Breast epithelium (tissue), 4 donors: ENCODE results near the gene DGKI. TPM values are rescaled to one million over a fixed set of nuclear protein-coding genes. Genes with fewer than 3 reads are reported as not detected.

Source experiments
- DNase-seq, 2 donors: peaks; one replicate each; pipeline ENCODE4 v3.0.0-alpha.2; 2019; ENCODE audit warnings: low spot score in 2 of 2
- H3K27ac ChIP-seq, 2 donors: fragments of 200-600 bp; sonication (generic) in 1 of 2; one replicate each; pipeline ENCODE4 v1.5.1; 2016 to 2019; ENCODE audit warnings: mild to moderate bottlenecking in 1 of 2
- H3K27me3 ChIP-seq, 2 donors: fragments of 200-600 bp; sonication (generic) in 1 of 2; one replicate each; pipeline versions ENCODE4 v1.5.1 to v1.6.0; 2017 to 2019; ENCODE audit warnings: control low read depth in 1 of 2, mild to moderate bottlenecking in 1 of 2
- H3K36me3 ChIP-seq: fragments of 200-600 bp; one replicate; pipeline ENCODE4 v1.5.1; 2019
- H3K4me1 ChIP-seq, 2 donors: fragments of 200-600 bp; sonication (generic); one replicate each; pipeline ENCODE4 v1.5.1; 2016 to 2019; ENCODE audit warnings: control low read depth in 1 of 2
- H3K4me3 ChIP-seq, 3 donors: fragments of 200-600 bp; sonication (generic); 1 replicate in 2 of 3; 2 replicates in 1 of 3; pipeline ENCODE4 v1.5.1; 2016 to 2019; ENCODE audit warnings: mild to moderate bottlenecking in 3 of 3, moderate library complexity in 2 of 3
- H3K9me3 ChIP-seq, 2 donors: fragments of 200-600 bp; sonication (generic) in 1 of 2; one replicate each; pipeline ENCODE4 v1.5.1; 2016 to 2019; ENCODE audit warnings: control low read depth in 1 of 2
- CTCF ChIP-seq, 3 donors: fragments of 450-650 bp; IDR thresholded peaks; one replicate each; pipeline ENCODE4 v1.5.1; 2016 to 2017; ENCODE audit warnings: antibody characterized with exemption in 3 of 3, mild to moderate bottlenecking in 3 of 3, moderate library complexity in 3 of 3
- POLR2AphosphoS5 ChIP-seq, 3 donors: sonication (generic); formaldehyde crosslinking; IDR thresholded peaks; one replicate each; pipeline ENCODE4 v1.6.1; 2017; ENCODE audit warnings: antibody characterized with exemption in 3 of 3
- intact Hi-C: fragments of 100-400 bp; cut with DNase I; formaldehyde crosslinking; loops from one replicate; pipeline ENCODE4 v1.15.1; 2023; ENCODE audit warnings: low total_unique reads
- total RNA-seq, 3 donors: library from RNA; depleted of rRNA; stranded (reverse); fragments of >200 nt; gene quantifications; one replicate each; pipeline ENCODE4 v1.1.0, GENCODE V29; 2016

Gene DGKI
- total RNA-seq, 3 donors from 2014 or later = 2.7 to 4.1 (median 2.9) TPM

- intact Hi-C loops = no loop called here
- no peaks in the 10 kb centered on the region for H3K4me1 ChIP-seq
- no peak for DNase-seq
- H3K27me3 ChIP-seq = no peaks in the 10 kb centered on the region
- TF ChIP-seq POLR2AphosphoS5 (IDR thresholded peaks at IDR 0.05) (no peak), CTCF (IDR thresholded peaks at IDR 0.05) (no peak)
- H3K9me3 ChIP-seq = no peaks in the 10 kb centered on the region
- peak overlapping the region; percentile 71 to 74 for H3K27ac ChIP-seq
- no peaks in the 10 kb centered on the region for H3K36me3 ChIP-seq
- peak overlapping the region in 1 of 3 donors; percentile 8 for H3K4me3 ChIP-seq
These were observed 515.4 kb downstream of the DGKI start for GRCh38 chr7:137331378-137331777.

Other genes with a start within 250 kb of the DGKI start
- gene CREB3L2, start 155.1 kb upstream of the DGKI start, total RNA-seq = 10 to 100 TPM; 23.0 to 46.5 (median 40.5) TPM
- under 1 TPM in 1 of 3 donors, not detected in 2; 0.59 TPM for gene AKR1D1, start 229.5 kb upstream of the DGKI start, total RNA-seq